HG02970 (cell line): ENCODE measurements around the gene DEUP1.
"Not testable (repeated sequence)": the region's sequence is repeated elsewhere in the genome, so short reads cannot be mapped to it uniquely, and the experiment has no call there.

Experiments used
- ATAC-seq: cut with Tn5 transposase; IDR thresholded peaks from one replicate; pipeline ENCODE4 v1.9.1; 2021; ENCODE audit warnings: mild to moderate bottlenecking, moderate library complexity, moderate number of reproducible peaks; ENCODE audit not compliant: unreplicated experiment, low FRiP score

DEUP1 gene

GRCh38 chr11:93330446-93330984 lies at the start of gene DEUP1:
TSS of gene DEUP1 (plus strand) at chr11:93330742. CDS start at chr11:93332260, 1,518 bp downstream.
- no peak for ATAC-seq

- no peak for ATAC-seq
Measured at GRCh38 chr11:93285430-93285829, 45.1 kb upstream of the DEUP1 start.

- no peak for ATAC-seq
Measured at GRCh38 chr11:93287434-93287833, 43.1 kb upstream of the DEUP1 start.

GRCh38 chr11:93288079-93288478 lies 42.5 kb upstream of the DEUP1 start:
- ATAC-seq = no peak

- ATAC-seq = no peak
Measured at GRCh38 chr11:93288767-93289166, 41.8 kb upstream of the DEUP1 start.

GRCh38 chr11:93289782-93290463 lies 40.6 kb upstream of the DEUP1 start:
- ATAC-seq = no peak

GRCh38 chr11:93291110-93291509 lies 39.4 kb upstream of the DEUP1 start:
- ATAC-seq = no peak

- no peak for ATAC-seq
Measured at GRCh38 chr11:93291898-93292297, 38.6 kb upstream of the DEUP1 start.

- no peak for ATAC-seq
Measured at GRCh38 chr11:93295921-93296575, 34.5 kb upstream of the DEUP1 start.

GRCh38 chr11:93303689-93304088 lies 26.9 kb upstream of the DEUP1 start:
- no peak for ATAC-seq

GRCh38 chr11:93314399-93314798 lies 16.1 kb upstream of the DEUP1 start:
- ATAC-seq = not testable (repeated sequence)

- no peak for ATAC-seq
Measured at GRCh38 chr11:93319224-93319839, 11.2 kb upstream of the DEUP1 start.

GRCh38 chr11:93320230-93320629 lies 10.3 kb upstream of the DEUP1 start:
- no peak for ATAC-seq

GRCh38 chr11:93322207-93322606 lies 8.3 kb upstream of the DEUP1 start:
- no peak for ATAC-seq

- no peak for ATAC-seq
Measured at GRCh38 chr11:93323747-93324146, 6.8 kb upstream of the DEUP1 start.

GRCh38 chr11:93324500-93324899 lies 6.0 kb upstream of the DEUP1 start:
- ATAC-seq = no peak

- no peak for ATAC-seq
Measured at GRCh38 chr11:93326681-93327080, 3.9 kb upstream of the DEUP1 start.

GRCh38 chr11:93329936-93330445 lies 551 bp upstream of the DEUP1 start:
- no peak for ATAC-seq

GRCh38 chr11:93340223-93340622 lies 9.7 kb downstream of the DEUP1 start:
- no peak for ATAC-seq

- ATAC-seq = no peak
Measured at GRCh38 chr11:93344855-93345333, 14.4 kb downstream of the DEUP1 start.

GRCh38 chr11:93348930-93349329 lies 18.4 kb downstream of the DEUP1 start:
- no peak for ATAC-seq
